Trophoblast cell (in vitro differentiated cells and primary cell): ENCODE data around the gene LDB2.

ENCODE experiments used
- DNase-seq, 2 donors: peaks; one replicate each; pipeline ENCODE4 v3.0.0-alpha.2; 2016
- H2AFZ ChIP-seq: 2 replicates; pipeline ENCODE4 v1.6.1; 2013; ENCODE audit warnings: low read length, moderate library complexity, mild to moderate bottlenecking; ENCODE audit not compliant: insufficient read depth, poor library complexity
- H2AK5ac ChIP-seq: 2 replicates; pipeline ENCODE4 v1.6.1; 2013; ENCODE audit warnings: mild to moderate bottlenecking, low read length
- H2BK120ac ChIP-seq: 2 replicates; pipeline ENCODE4 v1.6.1; 2013; ENCODE audit warnings: low read length, mild to moderate bottlenecking, moderate library complexity; ENCODE audit not compliant: insufficient read depth, poor library complexity
- H2BK12ac ChIP-seq: 2 replicates; pipeline ENCODE4 v1.6.1; 2013; ENCODE audit warnings: mild to moderate bottlenecking, low read length, moderate library complexity
- H2BK5ac ChIP-seq: 2 replicates; pipeline ENCODE4 v1.6.1; 2013; ENCODE audit warnings: low read length, low read depth, moderate library complexity, mild to moderate bottlenecking; ENCODE audit not compliant: poor library complexity
- H3K14ac ChIP-seq: 2 replicates; pipeline ENCODE4 v1.6.1; 2013; ENCODE audit warnings: mild to moderate bottlenecking, low read length
- H3K18ac ChIP-seq: 2 replicates; pipeline ENCODE4 v1.6.1; 2013; ENCODE audit warnings: mild to moderate bottlenecking, low read length
- H3K23ac ChIP-seq: 2 replicates; pipeline ENCODE4 v1.6.1; 2013; ENCODE audit warnings: low read length
- H3K27ac ChIP-seq: 2 replicates; pipeline ENCODE4 v1.5.1; 2013; ENCODE audit warnings: low read depth, mild to moderate bottlenecking, inconsistent platforms, low read length, moderate library complexity
- H3K27me3 ChIP-seq: 2 replicates; pipeline ENCODE4 v1.6.1; 2013; ENCODE audit warnings: inconsistent platforms, mild to moderate bottlenecking, low read length, moderate library complexity; ENCODE audit not compliant: insufficient read depth
- H3K36me3 ChIP-seq, 2 experiments: 1 replicate in 1 of 2; 2 replicates in 1 of 2; pipeline ENCODE4 v1.6.1; 2013; ENCODE audit warnings: low read length in 2 of 2, mild to moderate bottlenecking in 2 of 2, moderate library complexity in 1 of 2; ENCODE audit not compliant: insufficient read depth in 2 of 2, control insufficient read depth in 1 of 2
- H3K4ac ChIP-seq: 2 replicates; pipeline ENCODE4 v1.6.1; 2013; ENCODE audit warnings: low read depth, mild to moderate bottlenecking, low read length, moderate library complexity
- H3K4me1 ChIP-seq, 2 experiments: 1 replicate in 1 of 2; 2 replicates in 1 of 2; pipeline ENCODE4 v1.6.1; 2013; ENCODE audit warnings: low read length in 2 of 2, mild to moderate bottlenecking in 2 of 2, moderate library complexity in 1 of 2; ENCODE audit not compliant: insufficient read depth in 2 of 2, control insufficient read depth in 1 of 2
- H3K4me2 ChIP-seq: 2 replicates; pipeline ENCODE4 v1.6.1; 2013; ENCODE audit warnings: inconsistent platforms, mild to moderate bottlenecking, low read length, moderate library complexity
- H3K4me3 ChIP-seq: 2 replicates; pipeline ENCODE4 v1.5.1; 2013; ENCODE audit warnings: mild to moderate bottlenecking, low read depth, low read length, inconsistent platforms
- H3K79me1 ChIP-seq: one replicate; pipeline ENCODE4 v1.6.1; 2013; ENCODE audit warnings: low read length
- H3K79me2 ChIP-seq: 2 replicates; pipeline ENCODE4 v1.6.1; 2013; ENCODE audit warnings: low read length, mild to moderate bottlenecking; ENCODE audit not compliant: control insufficient read depth, insufficient read depth, poor library complexity
- H3K9ac ChIP-seq: 2 replicates; pipeline ENCODE4 v1.6.1; 2013; ENCODE audit warnings: mild to moderate bottlenecking, low read length
- H3K9me3 ChIP-seq: 2 replicates; pipeline ENCODE4 v1.6.1; 2013; ENCODE audit warnings: low read depth, mild to moderate bottlenecking, control low read depth, inconsistent platforms, low read length; ENCODE audit not compliant: insufficient read depth
- H4K12ac ChIP-seq: 2 replicates; pipeline ENCODE4 v1.6.1; 2013; ENCODE audit warnings: low read depth, mild to moderate bottlenecking, low read length, moderate library complexity
- H4K8ac ChIP-seq: 2 replicates; pipeline ENCODE4 v1.6.1; 2013; ENCODE audit warnings: low read depth, mild to moderate bottlenecking, low read length, moderate library complexity
- H4K91ac ChIP-seq: one replicate; pipeline ENCODE4 v1.6.1; 2013; ENCODE audit warnings: low read depth, mild to moderate bottlenecking, low read length, moderate library complexity
- WGBS: extraction: QIAGEN DNeasy Blood & Tissue Kit; methylation state at CpG from one replicate; pipeline ENCODE4 v1.1.7; 2013; ENCODE audit warnings: missing lambda C conversion rate; ENCODE audit not compliant: insufficient read length, insufficient coverage; ENCODE audit errors: extremely low coverage; 5-methylcytosine and 5-hydroxymethylcytosine counted together

Gene LDB2

DNA sequence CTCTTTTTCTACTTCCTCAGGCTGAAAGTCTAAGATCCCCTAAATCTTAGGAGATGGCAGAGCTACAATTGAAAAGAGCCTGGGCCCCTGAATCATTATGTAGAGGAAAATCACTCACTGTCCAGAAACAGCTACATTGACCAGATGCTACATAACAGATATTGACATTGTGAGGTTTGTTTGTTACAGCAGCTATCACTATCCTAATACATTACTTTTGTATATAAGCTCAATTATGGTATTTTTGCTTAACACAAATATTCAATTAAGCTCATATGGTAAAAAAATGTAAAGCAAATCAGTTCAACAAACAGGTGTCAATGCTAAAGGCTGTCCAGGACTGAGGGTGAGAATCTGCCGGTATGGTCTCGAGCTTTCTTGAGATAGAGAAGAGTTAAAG lies 89.4 kb downstream of the LDB2 start:
- no peaks in the 10 kb centered on the region for H3K79me2 ChIP-seq
- H2BK12ac ChIP-seq, result no peak overlapping the region
- DNase-seq, result no peak
- no peak overlapping the region for H4K12ac ChIP-seq
- H3K4ac ChIP-seq, result no peak overlapping the region
- no peak overlapping the region for H2BK120ac ChIP-seq
- no peak overlapping the region for H3K4me2 ChIP-seq
- H4K91ac ChIP-seq, result no peak overlapping the region
- H3K4me1 ChIP-seq, result no peaks in the 10 kb centered on the region
- no peak overlapping the region for H3K18ac ChIP-seq
- H4K8ac ChIP-seq, result no peak overlapping the region
- H3K14ac ChIP-seq, result no peak overlapping the region
- H3K36me3 ChIP-seq, result no peaks in the 10 kb centered on the region
- no peak overlapping the region for H2BK5ac ChIP-seq
- no peak overlapping the region for H3K27ac ChIP-seq
- WGBS, result no CpG with 5 or more reads among the region's 2 CpGs
- no peak overlapping the region for H2AFZ ChIP-seq
- H3K9me3 ChIP-seq, result no peaks in the 10 kb centered on the region
- H3K79me1 ChIP-seq, result no peaks in the 10 kb centered on the region
- H2AK5ac ChIP-seq, result no peak overlapping the region
- no peak overlapping the region for H3K9ac ChIP-seq
- no peak overlapping the region for H3K4me3 ChIP-seq
- no peaks in the 10 kb centered on the region for H3K27me3 ChIP-seq
- no peak overlapping the region for H3K23ac ChIP-seq

DNA sequence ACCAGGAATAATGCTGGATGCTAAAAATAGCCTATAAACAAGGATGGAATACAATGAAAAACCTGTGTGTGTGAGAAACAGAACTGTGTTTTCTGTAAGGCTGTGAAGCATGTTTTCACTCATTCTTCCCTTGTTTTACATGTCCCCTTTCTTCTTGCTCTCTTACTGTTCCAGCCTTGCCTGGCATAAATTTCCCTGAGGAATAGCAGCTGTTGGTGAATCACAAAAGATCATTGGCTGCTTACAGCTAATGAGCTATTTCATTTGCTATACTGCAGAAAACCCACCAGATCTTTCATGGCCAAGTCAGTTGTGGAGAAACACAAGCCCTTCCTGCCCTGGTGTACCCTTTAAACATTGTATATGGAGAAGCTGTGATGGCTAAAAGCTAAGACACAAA lies 91.1 kb downstream of the LDB2 start:
- H2BK12ac ChIP-seq, result no peak overlapping the region
- H4K8ac ChIP-seq, result no peak overlapping the region
- H2AK5ac ChIP-seq, result no peak overlapping the region
- no peak overlapping the region for H2BK5ac ChIP-seq
- no peaks in the 10 kb centered on the region for H3K4me1 ChIP-seq
- H3K14ac ChIP-seq, result no peak overlapping the region
- H3K4me2 ChIP-seq, result no peak overlapping the region
- H3K79me2 ChIP-seq, result no peaks in the 10 kb centered on the region
- no peak overlapping the region for H3K18ac ChIP-seq
- no peaks in the 10 kb centered on the region for H3K9me3 ChIP-seq
- no peak for DNase-seq
- H3K4ac ChIP-seq, result no peak overlapping the region
- H2BK120ac ChIP-seq, result no peak overlapping the region
- H3K27ac ChIP-seq, result no peak overlapping the region
- no peak overlapping the region for H3K9ac ChIP-seq
- H3K23ac ChIP-seq, result no peak overlapping the region
- H2AFZ ChIP-seq, result no peak overlapping the region
- no peak overlapping the region for H4K91ac ChIP-seq
- no peak overlapping the region for H3K4me3 ChIP-seq
- no peak overlapping the region for H4K12ac ChIP-seq
- H3K79me1 ChIP-seq, result no peaks in the 10 kb centered on the region
- H3K36me3 ChIP-seq, result no peaks in the 10 kb centered on the region
- H3K27me3 ChIP-seq, result no peaks in the 10 kb centered on the region

DNA sequence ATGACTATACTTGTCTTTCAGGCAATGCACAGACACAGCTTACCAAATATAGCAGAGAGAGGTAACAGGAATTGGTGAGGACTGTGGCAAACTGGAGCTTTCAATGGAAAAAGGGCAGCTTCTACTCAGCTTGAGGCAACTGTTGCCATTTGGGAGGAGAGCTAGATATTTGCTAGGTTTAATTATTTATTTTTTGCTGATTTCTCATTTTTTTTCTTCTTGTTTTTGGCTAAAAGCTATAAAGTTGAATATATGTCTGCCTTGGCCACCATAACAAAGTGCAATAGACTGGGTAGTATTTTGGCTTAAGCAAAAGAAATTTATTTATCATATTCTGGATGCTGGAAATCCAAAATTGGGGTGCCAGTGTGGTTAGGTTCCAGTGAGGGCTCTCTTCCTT lies 93.9 kb downstream of the LDB2 start:
- H4K8ac ChIP-seq, result no peak overlapping the region
- no peak overlapping the region for H2BK5ac ChIP-seq
- H2AFZ ChIP-seq, result no peak overlapping the region
- no peak overlapping the region for H4K91ac ChIP-seq
- H3K27ac ChIP-seq, result no peak overlapping the region
- no peak overlapping the region for H3K14ac ChIP-seq
- no peak overlapping the region for H2BK12ac ChIP-seq
- no peaks in the 10 kb centered on the region for H3K79me2 ChIP-seq
- no peaks in the 10 kb centered on the region for H3K27me3 ChIP-seq
- H4K12ac ChIP-seq, result no peak overlapping the region
- no peaks in the 10 kb centered on the region for H3K79me1 ChIP-seq
- H2BK120ac ChIP-seq, result no peak overlapping the region
- no peak overlapping the region for H3K4me2 ChIP-seq
- no peak overlapping the region for H3K18ac ChIP-seq
- H3K4me3 ChIP-seq, result no peak overlapping the region
- H3K36me3 ChIP-seq, result no peaks in the 10 kb centered on the region
- H2AK5ac ChIP-seq, result no peak overlapping the region
- DNase-seq, result no peak
- H3K9me3 ChIP-seq, result no peaks in the 10 kb centered on the region
- H3K9ac ChIP-seq, result no peak overlapping the region
- H3K4ac ChIP-seq, result no peak overlapping the region
- no peak overlapping the region for H3K23ac ChIP-seq
- no peaks in the 10 kb centered on the region for H3K4me1 ChIP-seq

DNA sequence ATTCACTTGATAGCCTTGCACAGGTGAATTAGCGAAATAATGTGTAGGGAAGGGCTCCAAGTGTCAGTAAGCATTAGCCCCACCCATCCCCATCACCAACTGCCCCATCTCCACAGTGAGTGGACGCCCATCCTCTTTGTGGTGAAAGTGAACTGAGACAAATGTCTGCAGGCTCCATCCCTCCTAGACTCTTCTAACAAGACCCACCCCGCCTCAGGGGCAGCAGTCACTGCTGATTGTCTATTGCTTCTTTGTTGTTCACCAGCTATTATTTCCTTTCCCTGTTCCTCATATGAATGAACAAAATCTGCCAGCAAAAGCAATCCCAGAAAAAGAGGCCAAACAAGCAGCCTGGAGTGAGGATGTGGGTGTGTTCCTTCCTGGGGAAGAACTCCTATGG lies 96.4 kb downstream of the LDB2 start:
- no peak overlapping the region for H4K8ac ChIP-seq
- H2BK120ac ChIP-seq, result no peak overlapping the region
- no CpG with 5 or more reads among the region's 3 CpGs for WGBS
- no peaks in the 10 kb centered on the region for H3K27me3 ChIP-seq
- H3K4me2 ChIP-seq, result no peak overlapping the region
- no peak overlapping the region for H3K14ac ChIP-seq
- no peak overlapping the region for H3K23ac ChIP-seq
- no peak for DNase-seq
- H2AK5ac ChIP-seq, result no peak overlapping the region
- H2BK5ac ChIP-seq, result no peak overlapping the region
- no peak overlapping the region for H4K91ac ChIP-seq
- H3K79me1 ChIP-seq, result no peaks in the 10 kb centered on the region
- no peak overlapping the region for H4K12ac ChIP-seq
- H3K4me3 ChIP-seq, result no peak overlapping the region
- no peak overlapping the region for H2BK12ac ChIP-seq
- H3K36me3 ChIP-seq, result no peaks in the 10 kb centered on the region
- H3K79me2 ChIP-seq, result no peaks in the 10 kb centered on the region
- H3K9me3 ChIP-seq, result no peaks in the 10 kb centered on the region
- no peak overlapping the region for H3K4ac ChIP-seq
- no peak overlapping the region for H2AFZ ChIP-seq
- H3K4me1 ChIP-seq, result no peaks in the 10 kb centered on the region
- H3K18ac ChIP-seq, result no peak overlapping the region
- no peak overlapping the region for H3K27ac ChIP-seq
- no peak overlapping the region for H3K9ac ChIP-seq

DNA sequence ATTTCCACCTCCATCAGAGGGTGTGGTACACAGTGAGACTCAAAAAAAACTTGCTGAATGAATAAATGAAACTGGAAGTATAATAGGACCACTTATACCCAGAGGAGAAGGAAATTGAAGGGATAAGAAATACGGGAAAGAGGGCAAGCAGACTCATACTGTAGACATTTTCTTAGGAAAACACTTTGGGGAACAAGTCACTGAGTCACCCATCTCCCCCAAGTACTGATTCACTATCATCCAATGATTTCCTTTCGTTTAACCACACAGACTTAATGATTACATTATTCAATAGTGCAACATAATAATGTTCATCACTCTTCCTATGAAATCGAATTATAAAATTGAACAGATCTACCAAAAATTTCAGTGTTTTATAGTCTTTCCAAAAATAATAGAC lies 97.1 kb downstream of the LDB2 start:
- Histone ChIP-seq H3K9me3 (no peaks in the 10 kb centered on the region), H2AFZ (no peak overlapping the region), H3K27ac (no peak overlapping the region), H3K18ac (no peak overlapping the region), H3K4me3 (no peak overlapping the region), H2BK12ac (no peak overlapping the region), H2BK5ac (no peak overlapping the region), H4K12ac (no peak overlapping the region), H3K36me3 (no peaks in the 10 kb centered on the region), H4K91ac (no peak overlapping the region), H3K4me2 (no peak overlapping the region), H2AK5ac (no peak overlapping the region), H3K9ac (no peak overlapping the region), H3K14ac (no peak overlapping the region), H3K79me2 (no peaks in the 10 kb centered on the region), H2BK120ac (no peak overlapping the region), H3K4ac (no peak overlapping the region), H3K4me1 (no peaks in the 10 kb centered on the region), H3K23ac (no peak overlapping the region), H4K8ac (no peak overlapping the region), H3K27me3 (no peaks in the 10 kb centered on the region), H3K79me1 (no peaks in the 10 kb centered on the region)
- no peak for DNase-seq
- WGBS, result no CpG with 5 or more reads among the region's 3 CpGs
